Measurements from ENCODE around the gene PLOD2. TPM values are rescaled to one million over a fixed set of nuclear protein-coding genes. Genes with fewer than 3 reads are reported as not detected.

PLOD2 gene
- total RNA-seq, 4 donors from 2014 or later, result 110 to 171 (median 156) TPM

GRCh38 chr3:146130881-146131371, 30.1 kb downstream of the PLOD2 start:
- DNase-seq, result no peak
- intact Hi-C loops (cut with DNase I), result no loop called here
- H3K4me3 ChIP-seq (replicated peaks in 1 of 3), result no peak overlapping the region
- TF ChIP-seq, protein P1, sequence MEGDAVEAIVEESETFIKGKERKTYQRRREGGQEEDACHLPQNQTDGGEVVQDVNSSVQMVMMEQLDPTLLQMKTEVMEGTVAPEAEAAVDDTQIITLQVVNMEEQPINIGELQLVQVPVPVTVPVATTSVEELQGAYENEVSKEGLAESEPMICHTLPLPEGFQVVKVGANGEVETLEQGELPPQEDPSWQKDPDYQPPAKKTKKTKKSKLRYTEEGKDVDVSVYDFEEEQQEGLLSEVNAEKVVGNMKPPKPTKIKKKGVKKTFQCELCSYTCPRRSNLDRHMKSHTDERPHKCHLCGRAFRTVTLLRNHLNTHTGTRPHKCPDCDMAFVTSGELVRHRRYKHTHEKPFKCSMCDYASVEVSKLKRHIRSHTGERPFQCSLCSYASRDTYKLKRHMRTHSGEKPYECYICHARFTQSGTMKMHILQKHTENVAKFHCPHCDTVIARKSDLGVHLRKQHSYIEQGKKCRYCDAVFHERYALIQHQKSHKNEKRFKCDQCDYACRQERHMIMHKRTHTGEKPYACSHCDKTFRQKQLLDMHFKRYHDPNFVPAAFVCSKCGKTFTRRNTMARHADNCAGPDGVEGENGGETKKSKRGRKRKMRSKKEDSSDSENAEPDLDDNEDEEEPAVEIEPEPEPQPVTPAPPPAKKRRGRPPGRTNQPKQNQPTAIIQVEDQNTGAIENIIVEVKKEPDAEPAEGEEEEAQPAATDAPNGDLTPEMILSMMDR (IDR thresholded peaks at IDR 0.05), result no peak
- H3K4me1 ChIP-seq, result peaks cover 12 to 26% of the 10 kb centered on the region in 2 donors
- H3K27ac ChIP-seq, result no peak overlapping the region
- H3K36me3 ChIP-seq, result no peaks in the 10 kb centered on the region
- H3K9me3 ChIP-seq, result no peaks in the 10 kb centered on the region
- H3K27me3 ChIP-seq, result no peaks in the 10 kb centered on the region
- WGBS, 2 donors, result 100% methylated on average over 2 of the region's 2 CpGs

GRCh38 chr3:146129750-146130149, 31.2 kb downstream of the PLOD2 start:
- no peaks in the 10 kb centered on the region for H3K36me3 ChIP-seq
- DNase-seq, result no peak
- H3K9me3 ChIP-seq, result no peaks in the 10 kb centered on the region
- no peaks in the 10 kb centered on the region for H3K27me3 ChIP-seq
- intact Hi-C loops (cut with DNase I), result no loop called here
- 66 to 73% methylated on average over 3 of the region's 3 CpGs for WGBS, 2 donors
- H3K4me3 ChIP-seq (replicated peaks in 1 of 3), result no peak overlapping the region
- no peak overlapping the region for H3K27ac ChIP-seq
- H3K4me1 ChIP-seq, result peaks cover 16 to 35% of the 10 kb centered on the region in 2 donors
- TF ChIP-seq POLR2A (IDR thresholded peaks at IDR 0.05), result no peak
- TF ChIP-seq, protein P1 (IDR thresholded peaks at IDR 0.05), result no peak

DNA sequence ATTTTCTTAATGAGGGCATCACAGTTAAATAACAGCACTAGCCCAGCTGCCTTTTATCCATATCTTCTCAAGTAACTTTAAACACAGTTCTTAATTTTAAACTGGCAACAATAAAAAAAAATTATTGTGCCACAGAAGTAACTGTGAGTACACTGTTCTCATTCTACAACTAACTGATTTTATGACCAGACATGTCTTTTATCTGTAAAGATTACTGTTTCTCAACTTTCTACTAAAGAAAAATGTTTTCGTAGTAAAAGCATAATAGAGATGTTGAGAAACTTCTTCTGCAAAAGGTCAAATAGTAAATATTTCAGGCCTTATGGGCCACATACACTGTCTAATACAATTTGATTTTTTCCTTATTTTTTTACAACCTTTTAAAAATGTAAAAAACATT, 32.0 kb downstream of the PLOD2 start:
- Histone ChIP-seq H3K27ac (no peak overlapping the region), H3K9me3 (no peaks in the 10 kb centered on the region), H3K4me3 (replicated peaks in 1 of 3) (no peak overlapping the region), H3K36me3 (no peaks in the 10 kb centered on the region), H3K27me3 (no peaks in the 10 kb centered on the region), H3K4me1 (peaks cover 12 to 33% of the 10 kb centered on the region in 2 donors)
- intact Hi-C loops (cut with DNase I), result no loop called here
- WGBS, 2 donors, result 88 to 90% methylated on average over 1 of the region's 1 CpG
- TF ChIP-seq, protein P1 (IDR thresholded peaks at IDR 0.05), result no peak
- no peak for TF ChIP-seq POLR2A (IDR thresholded peaks at IDR 0.05)
- no peak for DNase-seq

- no peaks in the 10 kb centered on the region for H3K36me3 ChIP-seq
- WGBS, 2 donors, result 77 to 79% methylated on average over 1 of the region's 1 CpG
These were observed 32.8 kb downstream of the PLOD2 start for GRCh38 chr3:146128179-146128578.

GRCh38 chr3:146125951-146126350, 35.0 kb downstream of the PLOD2 start:
- no peaks in the 10 kb centered on the region for H3K27me3 ChIP-seq
- TF ChIP-seq, protein P1 (IDR thresholded peaks at IDR 0.05), result no peak
- no peak for TF ChIP-seq POLR2A (IDR thresholded peaks at IDR 0.05)
- peak overlapping the region in 2 of 3 donors; percentile 32 to 64 for H3K27ac ChIP-seq
- H3K36me3 ChIP-seq, result peaks cover 0 to under 1% of the 10 kb centered on the region in 2 donors
- intact Hi-C loops (cut with DNase I), result no loop called here
- no peak for DNase-seq
- H3K4me1 ChIP-seq, result peaks cover 14 to 24% of the 10 kb centered on the region in 2 donors
- no peak overlapping the region for H3K4me3 ChIP-seq (replicated peaks in 1 of 3)
- no peaks in the 10 kb centered on the region for H3K9me3 ChIP-seq

More at GRCh38 chr3:146128179-146128578, 32.8 kb downstream of the PLOD2 start:
- no peak for DNase-seq
- Histone ChIP-seq H3K27me3 (no peaks in the 10 kb centered on the region), H3K27ac (no peak overlapping the region), H3K4me1 (peaks cover 5 to 25% of the 10 kb centered on the region in 2 donors), H3K4me3 (replicated peaks in 1 of 3) (no peak overlapping the region), H3K9me3 (no peaks in the 10 kb centered on the region)
- intact Hi-C loops (cut with DNase I), result no loop called here
- TF ChIP-seq POLR2A (IDR thresholded peaks at IDR 0.05), result no peak
- TF ChIP-seq, protein P1 (IDR thresholded peaks at IDR 0.05), result no peak

Data from thyroid gland (tissue), 4 donors.